Subcutaneous adipose tissue (tissue), 4 donors: ENCODE measurements around the gene PRKD1. TPM values are rescaled to one million over a fixed set of nuclear protein-coding genes. Genes with fewer than 3 reads are reported as not detected.

ENCODE experiments used
- CTCF ChIP-seq: fragments of 450-650 bp; IDR thresholded peaks from one replicate; pipeline ENCODE4 v1.5.1; 2016; ENCODE audit warnings: low read depth, mild to moderate bottlenecking, control low read depth, antibody characterized with exemption, moderate library complexity
- total RNA-seq, 4 donors: library from RNA; depleted of rRNA; stranded (reverse); fragments of >200 nt; gene quantifications; one replicate each; pipeline ENCODE4 v1.1.0, GENCODE V29; 2016

The PRKD1 gene
- total RNA-seq, 4 donors from 2014 or later, result 7.8 to 19.4 (median 19.1) TPM

GRCh38 chr14:29629839-29630238, 297.8 kb downstream of the PRKD1 start:
- TF ChIP-seq CTCF, result no peak

GRCh38 chr14:29627137-29627536, 300.5 kb downstream of the PRKD1 start:
- no peak for TF ChIP-seq CTCF

- no peak for TF ChIP-seq CTCF
These were observed 309.2 kb downstream of the PRKD1 start for GRCh38 chr14:29618323-29619067.

GRCh38 chr14:29616922-29617321, 310.7 kb downstream of the PRKD1 start:
- TF ChIP-seq CTCF, result no peak

GRCh38 chr14:29608861-29609260, 318.8 kb downstream of the PRKD1 start:
- TF ChIP-seq CTCF, result no peak

GRCh38 chr14:29607169-29607568, 320.5 kb downstream of the PRKD1 start:
- no peak for TF ChIP-seq CTCF

GRCh38 chr14:29603696-29604095, 324.0 kb downstream of the PRKD1 start:
- TF ChIP-seq CTCF, result no peak
